HepG2 (cell line): Measurements from ENCODE around the gene RPS14. TPM values are rescaled to one million over a fixed set of nuclear protein-coding genes. Genes with fewer than 3 reads are reported as not detected.

Source experiments
- AGO2 ChIP-seq: fragments of 200-400 bp; formaldehyde crosslinking; optimal IDR thresholded peaks from 2 replicates; pipeline ENCODE3; 2017; ENCODE audit warnings: mild to moderate bottlenecking, low read depth, low read length, moderate library complexity
- ARID3A ChIP-seq: IDR thresholded peaks from 2 replicates; pipeline ENCODE4 v1.6.1; 2012; ENCODE audit warnings: low read depth, low read length, improper control_type of control experiment
- ARID4A ChIP-seq: sonication (generic); formaldehyde crosslinking; IDR thresholded peaks from 2 replicates; pipeline ENCODE4 v1.5.0; 2020; ENCODE audit warnings: mild to moderate bottlenecking, missing genetic modification reagents, borderline replicate concordance
- ATF4 ChIP-seq, 2 experiments: fragments of 450-650 bp in 1 of 2; sonication (generic) in 1 of 2; formaldehyde crosslinking; IDR thresholded peaks; 2 replicates each; pipeline versions ENCODE4 v1.5.0 to v1.8.0; 2020 to 2022; ENCODE audit warnings: mild to moderate bottlenecking in 1 of 2, missing genetic modification reagents in 1 of 2
- DNMT1 ChIP-seq: sonication (generic); formaldehyde crosslinking; IDR thresholded peaks from 2 replicates; pipeline ENCODE4 v1.5.1; 2020; ENCODE audit warnings: mild to moderate bottlenecking, missing genetic modification reagents
- IKZF4 ChIP-seq: sonication (generic); formaldehyde crosslinking; IDR thresholded peaks from 2 replicates; pipeline ENCODE4 v1.5.1; 2020; ENCODE audit warnings: borderline replicate concordance, mild to moderate bottlenecking, low read depth, missing genetic modification reagents; ENCODE audit errors: not compliant biosample characterization
- KMT2A ChIP-seq: sonication (generic); formaldehyde crosslinking; IDR thresholded peaks from 2 replicates; pipeline ENCODE4 v1.4.0; 2020; ENCODE audit warnings: missing genetic modification reagents
- MAZ ChIP-seq, 2 experiments: sonication (generic) in 1 of 2; formaldehyde crosslinking in 1 of 2; IDR thresholded peaks; 2 replicates each; pipeline versions ENCODE4 v1.5.0 to v1.6.1; 2012 to 2020; ENCODE audit warnings: low read depth in 2 of 2, mild to moderate bottlenecking in 2 of 2, borderline replicate concordance in 1 of 2, improper control_type of control experiment in 1 of 2, low read length in 1 of 2, missing genetic modification reagents in 1 of 2, moderate library complexity in 1 of 2
- MIXL1 ChIP-seq: IDR thresholded peaks from 2 replicates; pipeline ENCODE4 v1.6.1; 2016
- NR3C1 ChIP-seq: sonication (generic); formaldehyde crosslinking; IDR thresholded peaks from 2 replicates; pipeline ENCODE4 v1.4.0; 2020; ENCODE audit warnings: missing genetic modification reagents
- PAXIP1 ChIP-seq: sonication (generic); formaldehyde crosslinking; conservative IDR thresholded peaks from 2 replicates; pipeline ENCODE4 v1.4.0; 2020; ENCODE audit warnings: mild to moderate bottlenecking, missing genetic modification reagents, moderate library complexity
- RCOR2 ChIP-seq: IDR thresholded peaks from 2 replicates; pipeline ENCODE4 v1.6.1; 2016; ENCODE audit warnings: missing biosample characterization, missing genetic modification reagents
- RFX1 ChIP-seq: fragments of 450-650 bp; IDR thresholded peaks from 2 replicates; pipeline ENCODE4 v1.6.1; 2017
- ZGPAT ChIP-seq: IDR thresholded peaks from 2 replicates; pipeline ENCODE4 v1.6.1; 2016; ENCODE audit warnings: mild to moderate bottlenecking
- ZNF101 ChIP-seq: sonication (generic); formaldehyde crosslinking; IDR thresholded peaks from 2 replicates; pipeline ENCODE4 v1.4.0; 2020; ENCODE audit warnings: mild to moderate bottlenecking, low read depth, missing genetic modification reagents, borderline replicate concordance
- polyA plus RNA-seq, 8 experiments: library from polyadenylated mRNA; depleted of rRNA in 3 of 8; stranded (reverse) in 7 of 8; unstranded in 1 of 8; fragments of >200 nt; fragmentation: Illumina TruSeq in 4 of 8; extraction: Trizol in 4 of 8; gene quantifications; 2 replicates each; pipeline versions ENCODE4 v1.2.1 to v1.2.3, GENCODE V29; 2011 to 2016; ENCODE audit warnings: low read depth in 4 of 8, missing spikeins in 1 of 8, mixed read lengths in 1 of 8; ENCODE audit not compliant: insufficient read depth in 1 of 8
- total RNA-seq, 5 experiments: library from RNA; depleted of rRNA; stranded (reverse); fragments of >200 nt; fragmentation: Illumina TruSeq; extraction: Trizol; gene quantifications; 2 replicates each; pipeline ENCODE4 v1.2.3, GENCODE V29; 2016; ENCODE audit warnings: low read depth in 1 of 5

Gene RPS14
- total and polyA plus RNA-seq, 2 of the 13 experiments (the other 11 are each of a cell fraction or from before 2014, with no cell fraction given): 2,116 to 3,295 TPM

- TF ChIP-seq DNMT1 (CRISPR knock-in tag) (no peak; the same call in 1 of the 2 replicates), ARID3A (peak; percentile 64; the same call in 1 of the 2 replicates), MAZ (IDR thresholded peaks at IDR 0.05; ENCODE audit: borderline replicate concordance, low read depth, low read length) (peak; percentile 90), MAZ (CRISPR knock-in tag; IDR thresholded peaks at IDR 0.05; ENCODE audit: low read depth) (peak; percentile 89), NR3C1 (CRISPR knock-in tag) (no peak), AGO2 (peak; percentile 92), KMT2A (CRISPR knock-in tag) (no peak; the same call in 1 of the 2 replicates), PAXIP1 (peak; percentile 56), RFX1 (no peak), MIXL1 (CRISPR knock-in tag) (peak; percentile 96), ZNF101 (CRISPR knock-in tag) (0 out of 2 replicates have a peak, but pooled peaks have one; percentile 26), RCOR2 (CRISPR knock-in tag) (peak; percentile 92), ZGPAT (CRISPR knock-in tag) (peak; percentile 96), IKZF4 (peak; percentile 44), ARID4A (CRISPR knock-in tag) (peak; percentile 83; the same call in 1 of the 2 replicates), ATF4 (CRISPR knock-in tag; IDR thresholded peaks at IDR 0.05) (no peak)
Observed at GRCh38 chr5:150449517-150450339, at the start of gene RPS14 (continued).
